GM23338 (cell line): Measurements from ENCODE around the gene KCNMA1. TPM values are rescaled to one million over a fixed set of nuclear protein-coding genes. Genes with fewer than 3 reads are reported as not detected.

Source experiments
- ATAC-seq: fragments of 200-7000 bp; cut with Tn5 transposase; 3 replicates; pipeline ENCODE4 v1.9.1; 2020
- DNase-seq: peaks from one replicate; pipeline ENCODE4 v3.0.0-alpha.2; 2015; ENCODE audit warnings: low spot score
- H2AFZ ChIP-seq: fragments of 200-600 bp; sonication (generic); 2 replicates; pipeline ENCODE4 v1.8.0; 2016; ENCODE audit warnings: antibody characterized with exemption, mild to moderate bottlenecking, moderate library complexity
- H3F3A ChIP-seq: fragments of 200-600 bp; sonication (generic); replicated peaks from 2 replicates; pipeline ENCODE4 v1.8.0; 2017; ENCODE audit warnings: antibody characterized with exemption, mixed run types, low read depth
- H3K27ac ChIP-seq: fragments of 200-600 bp; sonication (generic); 2 replicates; pipeline ENCODE4 v1.6.1; 2016; ENCODE audit warnings: low read depth
- H3K27me3 ChIP-seq: fragments of 200-600 bp; sonication (generic); 2 replicates; pipeline ENCODE4 v1.8.0; 2016; ENCODE audit warnings: mild to moderate bottlenecking, mixed run types, moderate library complexity; ENCODE audit not compliant: insufficient read depth
- H3K36me3 ChIP-seq: fragments of 200-600 bp; sonication (generic); 2 replicates; pipeline ENCODE4 v1.8.0; 2016; ENCODE audit warnings: mild to moderate bottlenecking; ENCODE audit not compliant: insufficient read depth
- H3K4me1 ChIP-seq: fragments of 200-600 bp; sonication (generic); 2 replicates; pipeline ENCODE4 v1.8.0; 2016; ENCODE audit warnings: mild to moderate bottlenecking, moderate library complexity; ENCODE audit not compliant: insufficient read depth
- H3K4me2 ChIP-seq: fragments of 200-600 bp; sonication (generic); 2 replicates; pipeline ENCODE4 v1.7.1; 2017; ENCODE audit warnings: mixed run types
- H3K4me3 ChIP-seq: fragments of 200-600 bp; sonication (generic); 2 replicates; pipeline ENCODE4 v1.6.1; 2016; ENCODE audit warnings: mixed run types
- H3K79me2 ChIP-seq: fragments of 200-600 bp; sonication (generic); replicated peaks from 2 replicates; pipeline ENCODE4 v1.8.0; 2017; ENCODE audit warnings: mild to moderate bottlenecking; ENCODE audit not compliant: insufficient read depth
- H3K9me2 ChIP-seq: fragments of 200-600 bp; sonication (generic); 2 replicates; pipeline ENCODE4 v1.8.0; 2017; ENCODE audit not compliant: insufficient read depth
- H4K20me1 ChIP-seq: fragments of 200-600 bp; sonication (generic); replicated peaks from 2 replicates; pipeline ENCODE4 v1.8.0; 2017; ENCODE audit warnings: mild to moderate bottlenecking; ENCODE audit not compliant: insufficient read depth
- H3K27ac Mint-ChIP-seq: 2 replicates; pipeline ENCODE4 v1.8.0; 2020; ENCODE audit warnings: inconsistent platforms, mild to moderate bottlenecking, moderate library complexity, mixed read lengths
- H3K27me3 Mint-ChIP-seq: 3 replicates; pipeline ENCODE4 v1.8.0; 2022; ENCODE audit warnings: low read depth, mild to moderate bottlenecking, moderate library complexity, mixed read lengths, inconsistent platforms; ENCODE audit not compliant: insufficient read depth, poor library complexity
- H3K36me3 Mint-ChIP-seq: 3 replicates; pipeline ENCODE4 v1.8.0; 2021; ENCODE audit warnings: low read depth, mild to moderate bottlenecking, inconsistent platforms, moderate library complexity, mixed read lengths
- H3K4me1 Mint-ChIP-seq: 3 replicates; pipeline ENCODE4 v1.8.0; 2020; ENCODE audit warnings: mild to moderate bottlenecking, inconsistent platforms, mixed read lengths
- H3K4me3 Mint-ChIP-seq: 3 replicates; pipeline ENCODE4 v1.8.0; 2021; ENCODE audit warnings: moderate library complexity, mild to moderate bottlenecking, inconsistent platforms, mixed read lengths
- H3K9me3 Mint-ChIP-seq: 3 replicates; pipeline ENCODE4 v1.8.0; 2020; ENCODE audit warnings: moderate library complexity, mild to moderate bottlenecking, inconsistent platforms, mixed read lengths
- CREB1 ChIP-seq: fragments of 250-450 bp; sonication (Bioruptor Pico); IDR thresholded peaks from 2 replicates; pipeline ENCODE4 v1.5.0; 2020; ENCODE audit warnings: low read depth, mild to moderate bottlenecking, moderate library complexity
- EZH2 ChIP-seq: fragments of 200-600 bp; sonication (generic); IDR thresholded peaks from one replicate; pipeline ENCODE4 v1.8.0; 2017; ENCODE audit warnings: antibody characterized with exemption, mild to moderate bottlenecking, low read depth; ENCODE audit not compliant: unreplicated experiment
- JUNB ChIP-seq: IDR thresholded peaks from one replicate; pipeline ENCODE4 v1.6.1; 2016; ENCODE audit warnings: antibody characterized with exemption; ENCODE audit not compliant: unreplicated experiment
- NANOG ChIP-seq: IDR thresholded peaks from 2 replicates; pipeline ENCODE4 v1.6.1; 2016; ENCODE audit warnings: antibody characterized with exemption, borderline replicate concordance
- POLR2AphosphoS5 ChIP-seq: IDR thresholded peaks from 2 replicates; pipeline ENCODE4 v1.6.1; 2016; ENCODE audit warnings: antibody characterized with exemption, low read depth
- STAT1 ChIP-seq: IDR thresholded peaks from one replicate; pipeline ENCODE4 v1.6.1; 2016; ENCODE audit warnings: antibody characterized with exemption; ENCODE audit not compliant: unreplicated experiment
- ZNF114 ChIP-seq: fragments of 250-450 bp; sonication (Bioruptor Pico); IDR thresholded peaks from 2 replicates; pipeline ENCODE4 v1.5.0; 2020; ENCODE audit warnings: mild to moderate bottlenecking, moderate library complexity
- ZNF331 ChIP-seq: fragments of 250-450 bp; sonication (Bioruptor Pico); IDR thresholded peaks from 2 replicates; pipeline ENCODE4 v1.5.0; 2020; ENCODE audit warnings: low read depth, mild to moderate bottlenecking, moderate library complexity
- polyA plus RNA-seq: library from polyadenylated mRNA; unstranded; fragments of >200 nt; fragmentation: Nextera tagmentation; extraction: Ambion mirVana; gene quantifications from 2 replicates; pipeline ENCODE4 v1.2.1, GENCODE V29; 2016
- total RNA-seq: library from RNA; depleted of rRNA; stranded (reverse); fragments of >200 nt; shearing (Covaris generic); gene quantifications from 2 replicates; pipeline ENCODE4 v1.2.3, GENCODE V29; 2014
- TF ChIP-seq, protein P1 (sequence below): fragments of 250-450 bp; sonication (Bioruptor Pico); IDR thresholded peaks from 2 replicates; pipeline ENCODE4 v1.5.0; 2020; ENCODE audit warnings: mild to moderate bottlenecking, moderate library complexity
- TF ChIP-seq, protein P2 (sequence below), 2 experiments: fragments of 200-600 bp in 1 of 2; sonication (generic) in 1 of 2; conservative IDR thresholded peaks; 2 replicates each; pipeline versions ENCODE4 v1.5.1 to v1.6.1; 2016 to 2017; ENCODE audit warnings: antibody characterized with exemption in 2 of 2, low read depth in 2 of 2, mild to moderate bottlenecking in 2 of 2, moderate library complexity in 1 of 2
- TF ChIP-seq, protein P3 (sequence below): IDR thresholded peaks from one replicate; pipeline ENCODE4 v1.6.1; 2018; ENCODE audit warnings: antibody characterized with exemption; ENCODE audit not compliant: unreplicated experiment
- TF ChIP-seq, protein P4 (sequence below): IDR thresholded peaks from 2 replicates; pipeline ENCODE4 v1.6.1; 2016; ENCODE audit warnings: antibody characterized with exemption

KCNMA1 gene
- total and polyA plus RNA-seq, 2 experiments from 2014 or later: 8.2 to 9.0 TPM

DNA sequence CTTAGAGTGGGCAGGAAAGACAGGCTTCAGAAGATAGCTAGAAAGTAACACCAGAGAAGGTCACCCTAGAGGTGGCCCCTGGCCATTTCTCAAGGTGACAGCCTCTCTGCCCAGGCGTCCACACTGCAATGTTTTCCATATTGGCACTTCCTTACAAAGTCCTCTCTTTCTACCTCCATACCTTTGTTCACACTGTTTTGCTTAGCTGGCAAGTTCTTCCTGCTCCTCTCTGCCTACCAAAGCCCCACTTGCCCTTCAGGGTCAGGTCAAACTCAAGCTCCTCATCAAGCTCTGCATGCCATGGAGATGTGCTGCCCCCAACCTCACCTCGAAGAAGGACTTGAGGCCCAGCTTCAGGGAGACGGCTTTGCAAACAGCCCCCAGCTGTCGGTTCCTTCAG is 190.9 kb downstream of the KCNMA1 start (continued):
- TF ChIP-seq, protein P1, sequence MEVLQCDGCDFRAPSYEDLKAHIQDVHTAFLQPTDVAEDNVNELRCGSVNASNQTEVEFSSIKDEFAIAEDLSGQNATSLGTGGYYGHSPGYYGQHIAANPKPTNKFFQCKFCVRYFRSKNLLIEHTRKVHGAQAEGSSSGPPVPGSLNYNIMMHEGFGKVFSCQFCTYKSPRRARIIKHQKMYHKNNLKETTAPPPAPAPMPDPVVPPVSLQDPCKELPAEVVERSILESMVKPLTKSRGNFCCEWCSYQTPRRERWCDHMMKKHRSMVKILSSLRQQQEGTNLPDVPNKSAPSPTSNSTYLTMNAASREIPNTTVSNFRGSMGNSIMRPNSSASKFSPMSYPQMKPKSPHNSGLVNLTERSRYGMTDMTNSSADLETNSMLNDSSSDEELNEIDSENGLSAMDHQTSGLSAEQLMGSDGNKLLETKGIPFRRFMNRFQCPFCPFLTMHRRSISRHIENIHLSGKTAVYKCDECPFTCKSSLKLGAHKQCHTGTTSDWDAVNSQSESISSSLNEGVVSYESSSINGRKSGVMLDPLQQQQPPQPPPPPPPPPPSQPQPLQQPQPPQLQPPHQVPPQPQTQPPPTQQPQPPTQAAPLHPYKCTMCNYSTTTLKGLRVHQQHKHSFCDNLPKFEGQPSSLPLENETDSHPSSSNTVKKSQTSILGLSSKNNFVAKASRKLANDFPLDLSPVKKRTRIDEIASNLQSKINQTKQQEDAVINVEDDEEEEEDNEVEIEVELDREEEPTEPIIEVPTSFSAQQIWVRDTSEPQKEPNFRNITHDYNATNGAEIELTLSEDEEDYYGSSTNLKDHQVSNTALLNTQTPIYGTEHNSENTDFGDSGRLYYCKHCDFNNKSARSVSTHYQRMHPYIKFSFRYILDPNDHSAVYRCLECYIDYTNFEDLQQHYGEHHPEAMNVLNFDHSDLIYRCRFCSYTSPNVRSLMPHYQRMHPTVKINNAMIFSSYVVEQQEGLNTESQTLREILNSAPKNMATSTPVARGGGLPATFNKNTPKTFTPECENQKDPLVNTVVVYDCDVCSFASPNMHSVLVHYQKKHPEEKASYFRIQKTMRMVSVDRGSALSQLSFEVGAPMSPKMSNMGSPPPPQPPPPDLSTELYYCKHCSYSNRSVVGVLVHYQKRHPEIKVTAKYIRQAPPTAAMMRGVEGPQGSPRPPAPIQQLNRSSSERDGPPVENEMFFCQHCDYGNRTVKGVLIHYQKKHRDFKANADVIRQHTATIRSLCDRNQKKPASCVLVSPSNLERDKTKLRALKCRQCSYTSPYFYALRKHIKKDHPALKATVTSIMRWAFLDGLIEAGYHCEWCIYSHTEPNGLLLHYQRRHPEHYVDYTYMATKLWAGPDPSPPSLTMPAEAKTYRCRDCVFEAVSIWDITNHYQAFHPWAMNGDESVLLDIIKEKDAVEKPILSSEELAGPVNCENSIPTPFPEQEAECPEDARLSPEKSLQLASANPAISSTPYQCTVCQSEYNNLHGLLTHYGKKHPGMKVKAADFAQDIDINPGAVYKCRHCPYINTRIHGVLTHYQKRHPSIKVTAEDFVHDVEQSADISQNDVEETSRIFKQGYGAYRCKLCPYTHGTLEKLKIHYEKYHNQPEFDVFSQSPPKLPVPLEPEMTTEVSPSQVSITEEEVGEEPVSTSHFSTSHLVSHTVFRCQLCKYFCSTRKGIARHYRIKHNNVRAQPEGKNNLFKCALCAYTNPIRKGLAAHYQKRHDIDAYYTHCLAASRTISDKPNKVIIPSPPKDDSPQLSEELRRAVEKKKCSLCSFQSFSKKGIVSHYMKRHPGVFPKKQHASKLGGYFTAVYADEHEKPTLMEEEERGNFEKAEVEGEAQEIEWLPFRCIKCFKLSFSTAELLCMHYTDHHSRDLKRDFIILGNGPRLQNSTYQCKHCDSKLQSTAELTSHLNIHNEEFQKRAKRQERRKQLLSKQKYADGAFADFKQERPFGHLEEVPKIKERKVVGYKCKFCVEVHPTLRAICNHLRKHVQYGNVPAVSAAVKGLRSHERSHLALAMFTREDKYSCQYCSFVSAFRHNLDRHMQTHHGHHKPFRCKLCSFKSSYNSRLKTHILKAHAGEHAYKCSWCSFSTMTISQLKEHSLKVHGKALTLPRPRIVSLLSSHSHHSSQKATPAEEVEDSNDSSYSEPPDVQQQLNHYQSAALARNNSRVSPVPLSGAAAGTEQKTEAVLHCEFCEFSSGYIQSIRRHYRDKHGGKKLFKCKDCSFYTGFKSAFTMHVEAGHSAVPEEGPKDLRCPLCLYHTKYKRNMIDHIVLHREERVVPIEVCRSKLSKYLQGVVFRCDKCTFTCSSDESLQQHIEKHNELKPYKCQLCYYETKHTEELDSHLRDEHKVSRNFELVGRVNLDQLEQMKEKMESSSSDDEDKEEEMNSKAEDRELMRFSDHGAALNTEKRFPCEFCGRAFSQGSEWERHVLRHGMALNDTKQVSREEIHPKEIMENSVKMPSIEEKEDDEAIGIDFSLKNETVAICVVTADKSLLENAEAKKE (CRISPR knock-in tag): no peak
- TF ChIP-seq POLR2AphosphoS5: no peak
- no peak for TF ChIP-seq STAT1
- no peak for TF ChIP-seq ZNF331 (CRISPR knock-in tag)
- no peak for TF ChIP-seq EZH2
- no peak for TF ChIP-seq JUNB
- TF ChIP-seq NANOG: no peak

DNA sequence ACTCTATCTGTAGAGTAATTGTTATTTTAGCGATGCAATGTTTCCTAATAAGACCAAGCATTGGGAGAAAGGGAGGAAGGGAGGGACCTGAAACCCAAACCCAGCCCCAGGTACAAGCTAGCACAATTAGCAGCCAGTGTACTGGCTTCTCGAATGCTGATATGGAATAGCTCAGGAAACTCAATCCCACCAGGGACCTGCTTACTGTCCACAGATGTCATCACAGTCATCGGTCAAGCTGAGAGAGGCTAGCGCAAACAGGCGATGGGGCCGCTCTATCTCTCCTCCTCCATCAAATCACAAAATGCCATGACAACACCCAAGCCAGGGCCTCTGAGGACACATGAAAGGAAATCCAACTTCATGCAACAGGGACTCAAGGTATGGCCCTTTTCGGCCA is 192.1 kb downstream of the KCNMA1 start:
- Mint-ChIP-seq H3K9me3 (no peaks in the 10 kb centered on the region; the same call in 2 of the 3 replicates), H3K4me3 (no peak overlapping the region), H3K27me3 (peaks cover 2% of the 10 kb centered on the region), H3K36me3 (no peaks in the 10 kb centered on the region), H3K27ac (no peak overlapping the region), H3K4me1 (peaks cover 6% of the 10 kb centered on the region)
- Histone ChIP-seq H3K4me3 (no peak overlapping the region), H4K20me1 (no peaks in the 10 kb centered on the region), H3K4me2 (no peak overlapping the region), H3K27ac (no peak overlapping the region), H3F3A (no peaks in the 10 kb centered on the region), H3K36me3 (no peaks in the 10 kb centered on the region), H3K4me1 (no peaks in the 10 kb centered on the region), H3K9me2 (no peaks in the 10 kb centered on the region), H2AFZ (no peak overlapping the region), H3K79me2 (no peaks in the 10 kb centered on the region), H3K27me3 (no peaks in the 10 kb centered on the region)
- no peak for DNase-seq
- no peak for ATAC-seq
- TF ChIP-seq, protein P2, sequence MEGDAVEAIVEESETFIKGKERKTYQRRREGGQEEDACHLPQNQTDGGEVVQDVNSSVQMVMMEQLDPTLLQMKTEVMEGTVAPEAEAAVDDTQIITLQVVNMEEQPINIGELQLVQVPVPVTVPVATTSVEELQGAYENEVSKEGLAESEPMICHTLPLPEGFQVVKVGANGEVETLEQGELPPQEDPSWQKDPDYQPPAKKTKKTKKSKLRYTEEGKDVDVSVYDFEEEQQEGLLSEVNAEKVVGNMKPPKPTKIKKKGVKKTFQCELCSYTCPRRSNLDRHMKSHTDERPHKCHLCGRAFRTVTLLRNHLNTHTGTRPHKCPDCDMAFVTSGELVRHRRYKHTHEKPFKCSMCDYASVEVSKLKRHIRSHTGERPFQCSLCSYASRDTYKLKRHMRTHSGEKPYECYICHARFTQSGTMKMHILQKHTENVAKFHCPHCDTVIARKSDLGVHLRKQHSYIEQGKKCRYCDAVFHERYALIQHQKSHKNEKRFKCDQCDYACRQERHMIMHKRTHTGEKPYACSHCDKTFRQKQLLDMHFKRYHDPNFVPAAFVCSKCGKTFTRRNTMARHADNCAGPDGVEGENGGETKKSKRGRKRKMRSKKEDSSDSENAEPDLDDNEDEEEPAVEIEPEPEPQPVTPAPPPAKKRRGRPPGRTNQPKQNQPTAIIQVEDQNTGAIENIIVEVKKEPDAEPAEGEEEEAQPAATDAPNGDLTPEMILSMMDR (conservative IDR thresholded peaks at IDR 0.05; ENCODE audit: low read depth in 2 of 2): no peak
- TF ChIP-seq, protein P3, sequence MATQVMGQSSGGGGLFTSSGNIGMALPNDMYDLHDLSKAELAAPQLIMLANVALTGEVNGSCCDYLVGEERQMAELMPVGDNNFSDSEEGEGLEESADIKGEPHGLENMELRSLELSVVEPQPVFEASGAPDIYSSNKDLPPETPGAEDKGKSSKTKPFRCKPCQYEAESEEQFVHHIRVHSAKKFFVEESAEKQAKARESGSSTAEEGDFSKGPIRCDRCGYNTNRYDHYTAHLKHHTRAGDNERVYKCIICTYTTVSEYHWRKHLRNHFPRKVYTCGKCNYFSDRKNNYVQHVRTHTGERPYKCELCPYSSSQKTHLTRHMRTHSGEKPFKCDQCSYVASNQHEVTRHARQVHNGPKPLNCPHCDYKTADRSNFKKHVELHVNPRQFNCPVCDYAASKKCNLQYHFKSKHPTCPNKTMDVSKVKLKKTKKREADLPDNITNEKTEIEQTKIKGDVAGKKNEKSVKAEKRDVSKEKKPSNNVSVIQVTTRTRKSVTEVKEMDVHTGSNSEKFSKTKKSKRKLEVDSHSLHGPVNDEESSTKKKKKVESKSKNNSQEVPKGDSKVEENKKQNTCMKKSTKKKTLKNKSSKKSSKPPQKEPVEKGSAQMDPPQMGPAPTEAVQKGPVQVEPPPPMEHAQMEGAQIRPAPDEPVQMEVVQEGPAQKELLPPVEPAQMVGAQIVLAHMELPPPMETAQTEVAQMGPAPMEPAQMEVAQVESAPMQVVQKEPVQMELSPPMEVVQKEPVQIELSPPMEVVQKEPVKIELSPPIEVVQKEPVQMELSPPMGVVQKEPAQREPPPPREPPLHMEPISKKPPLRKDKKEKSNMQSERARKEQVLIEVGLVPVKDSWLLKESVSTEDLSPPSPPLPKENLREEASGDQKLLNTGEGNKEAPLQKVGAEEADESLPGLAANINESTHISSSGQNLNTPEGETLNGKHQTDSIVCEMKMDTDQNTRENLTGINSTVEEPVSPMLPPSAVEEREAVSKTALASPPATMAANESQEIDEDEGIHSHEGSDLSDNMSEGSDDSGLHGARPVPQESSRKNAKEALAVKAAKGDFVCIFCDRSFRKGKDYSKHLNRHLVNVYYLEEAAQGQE: no peak
- TF ChIP-seq ZNF114 (no peak), CREB1 (CRISPR knock-in tag) (no peak)
- TF ChIP-seq, protein P4, sequence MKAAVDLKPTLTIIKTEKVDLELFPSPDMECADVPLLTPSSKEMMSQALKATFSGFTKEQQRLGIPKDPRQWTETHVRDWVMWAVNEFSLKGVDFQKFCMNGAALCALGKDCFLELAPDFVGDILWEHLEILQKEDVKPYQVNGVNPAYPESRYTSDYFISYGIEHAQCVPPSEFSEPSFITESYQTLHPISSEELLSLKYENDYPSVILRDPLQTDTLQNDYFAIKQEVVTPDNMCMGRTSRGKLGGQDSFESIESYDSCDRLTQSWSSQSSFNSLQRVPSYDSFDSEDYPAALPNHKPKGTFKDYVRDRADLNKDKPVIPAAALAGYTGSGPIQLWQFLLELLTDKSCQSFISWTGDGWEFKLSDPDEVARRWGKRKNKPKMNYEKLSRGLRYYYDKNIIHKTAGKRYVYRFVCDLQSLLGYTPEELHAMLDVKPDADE: no peak
